ENCODE results near the gene MAN1B1.

DNA sequence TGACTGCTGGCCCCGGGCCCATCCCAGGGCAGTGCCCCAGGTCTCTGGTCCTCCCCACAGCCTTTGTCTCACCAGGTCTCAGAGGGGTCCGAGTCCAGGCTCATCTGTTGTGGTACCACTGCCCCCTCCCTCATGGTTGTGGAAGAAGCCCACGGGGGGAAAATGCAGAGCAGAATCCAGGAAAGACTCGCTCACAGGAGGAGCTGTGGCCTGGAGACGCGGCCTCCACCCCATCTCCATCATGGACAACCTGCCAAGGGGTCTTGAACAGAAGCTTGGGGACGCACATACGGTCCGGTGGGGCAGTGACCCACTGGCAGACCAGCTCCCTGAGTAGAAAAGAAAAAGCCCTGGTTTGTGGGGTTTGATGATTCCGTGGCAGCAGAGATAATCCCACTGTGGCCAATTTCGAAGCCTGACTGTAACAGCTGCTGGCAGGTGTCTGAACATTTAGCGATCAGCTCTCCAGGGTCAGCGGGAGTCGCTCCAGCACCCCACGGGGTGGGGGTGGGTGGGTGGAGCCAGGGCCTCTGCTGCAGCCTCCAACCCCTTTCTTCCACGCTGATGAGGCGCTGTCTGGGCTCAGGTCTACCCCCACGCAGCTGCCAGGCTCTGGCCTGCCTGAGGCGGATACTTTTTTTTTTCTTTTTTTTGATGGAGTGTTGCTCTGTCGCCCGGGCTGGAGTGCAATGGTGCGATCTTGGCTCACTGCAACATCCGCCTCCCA, 50.3 kb downstream of the MAN1B1 start:
- TF ChIP-seq, protein P1, sequence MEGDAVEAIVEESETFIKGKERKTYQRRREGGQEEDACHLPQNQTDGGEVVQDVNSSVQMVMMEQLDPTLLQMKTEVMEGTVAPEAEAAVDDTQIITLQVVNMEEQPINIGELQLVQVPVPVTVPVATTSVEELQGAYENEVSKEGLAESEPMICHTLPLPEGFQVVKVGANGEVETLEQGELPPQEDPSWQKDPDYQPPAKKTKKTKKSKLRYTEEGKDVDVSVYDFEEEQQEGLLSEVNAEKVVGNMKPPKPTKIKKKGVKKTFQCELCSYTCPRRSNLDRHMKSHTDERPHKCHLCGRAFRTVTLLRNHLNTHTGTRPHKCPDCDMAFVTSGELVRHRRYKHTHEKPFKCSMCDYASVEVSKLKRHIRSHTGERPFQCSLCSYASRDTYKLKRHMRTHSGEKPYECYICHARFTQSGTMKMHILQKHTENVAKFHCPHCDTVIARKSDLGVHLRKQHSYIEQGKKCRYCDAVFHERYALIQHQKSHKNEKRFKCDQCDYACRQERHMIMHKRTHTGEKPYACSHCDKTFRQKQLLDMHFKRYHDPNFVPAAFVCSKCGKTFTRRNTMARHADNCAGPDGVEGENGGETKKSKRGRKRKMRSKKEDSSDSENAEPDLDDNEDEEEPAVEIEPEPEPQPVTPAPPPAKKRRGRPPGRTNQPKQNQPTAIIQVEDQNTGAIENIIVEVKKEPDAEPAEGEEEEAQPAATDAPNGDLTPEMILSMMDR (IDR thresholded peaks at IDR 0.05 in 2 of 3, conservative IDR thresholded peaks at IDR 0.05 in 1 of 3; ENCODE audit: borderline replicate concordance in 1 of 3, insufficient read depth in 1 of 3, low read depth in 2 of 3, low read length in 2 of 3), result no peak
- TF ChIP-seq POLR2A (IDR thresholded peaks at IDR 0.05; ENCODE audit: borderline replicate concordance, extremely low read depth, insufficient read depth, insufficient read length) (no peak), ZNF274 (IDR thresholded peaks at IDR 0.05; ENCODE audit: low read depth, low read length) (no peak), CEBPB (IDR thresholded peaks at IDR 0.05; ENCODE audit: low read depth) (no peak), JUND (IDR thresholded peaks at IDR 0.05) (no peak), REST (IDR thresholded peaks at IDR 0.05; ENCODE audit: low read depth) (no peak), TCF7L2 (IDR thresholded peaks at IDR 0.05; ENCODE audit: borderline replicate concordance, extremely low read depth, insufficient read depth, insufficient read length) (no peak), POLR2AphosphoS5 (IDR thresholded peaks at IDR 0.05; ENCODE audit: low read depth, low read length) (no peak), SP1 (IDR thresholded peaks at IDR 0.05; ENCODE audit: low read depth) (no peak), EZH2 (IDR thresholded peaks at IDR 0.05) (no peak), ELF1 (IDR thresholded peaks at IDR 0.05; ENCODE audit: borderline replicate concordance, low read depth) (no peak), EGR1 (IDR thresholded peaks at IDR 0.05; ENCODE audit: low read depth) (no peak)
- TF ChIP-seq, protein P2, sequence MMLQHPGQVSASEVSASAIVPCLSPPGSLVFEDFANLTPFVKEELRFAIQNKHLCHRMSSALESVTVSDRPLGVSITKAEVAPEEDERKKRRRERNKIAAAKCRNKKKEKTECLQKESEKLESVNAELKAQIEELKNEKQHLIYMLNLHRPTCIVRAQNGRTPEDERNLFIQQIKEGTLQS (IDR thresholded peaks at IDR 0.05), result no peak

Measured in HCT116 (cell line).